ENCODE data around the gene CREG1. TPM values are rescaled to one million over a fixed set of nuclear protein-coding genes. Genes with fewer than 3 reads are reported as not detected.
A peak's percentile ranks its signal among the peaks of the same experiment; 100 is the strongest.

The CREG1 gene
- total RNA-seq, 1 experiment from 2014 or later, result 63.9 TPM

DNA sequence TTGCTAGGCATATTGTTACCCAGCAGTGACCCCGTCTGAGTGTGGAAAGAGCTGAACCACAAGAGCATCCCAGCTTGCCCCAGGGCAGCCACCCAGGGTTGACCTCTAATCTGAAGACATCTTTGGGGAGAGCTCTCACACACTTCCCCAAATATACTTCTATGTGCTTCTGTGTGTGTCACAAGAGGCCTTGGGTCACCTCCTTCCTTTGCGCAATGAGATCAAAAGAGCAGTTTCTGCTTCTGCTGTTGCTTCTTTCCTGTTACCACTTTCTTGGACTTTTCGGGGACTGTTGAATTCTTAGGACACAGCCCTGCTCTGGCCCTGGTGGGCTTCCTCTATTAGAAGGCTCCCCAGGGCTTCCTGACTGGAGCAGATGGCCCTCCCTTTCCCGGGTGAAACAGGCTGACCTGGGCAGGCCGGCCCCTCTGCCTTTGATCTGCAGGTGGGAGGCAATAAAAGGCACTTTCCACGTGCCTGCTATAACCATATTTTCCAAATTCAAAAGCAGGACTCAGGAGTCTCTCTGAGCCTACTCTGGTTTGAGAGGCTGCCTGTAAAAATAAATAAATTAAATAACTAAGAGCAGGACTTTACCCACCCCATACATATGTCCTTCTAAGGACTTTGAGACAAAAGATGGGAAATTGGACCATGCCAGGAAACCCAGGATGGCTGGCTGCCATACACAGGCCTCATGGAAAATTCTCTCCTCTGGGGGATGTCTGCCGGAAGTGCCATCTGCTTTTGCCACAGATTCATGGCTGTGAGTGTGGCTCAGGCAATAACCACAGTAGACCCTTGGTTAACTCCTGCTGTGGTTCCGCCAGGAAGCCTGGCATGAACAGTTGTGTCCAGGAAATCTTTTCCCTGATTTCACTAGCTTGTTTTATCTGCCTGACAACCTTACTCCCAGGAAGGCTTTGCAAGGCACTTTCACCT, 48.2 kb upstream of the CREG1 start:
- H3K4me3 ChIP-seq (ENCODE audit: low read length), result no peak overlapping the region
- no peaks in the 10 kb centered on the region for H3K27me3 ChIP-seq (ENCODE audit: low read length)
- BruUV-seq (replicated peaks), result no TSS peak
- intact Hi-C loops (cut with micrococcal nuclease), result no loop called here
- no peaks in the 10 kb centered on the region for H3K4me1 ChIP-seq (ENCODE audit: insufficient read depth, low read length)
- no peak overlapping the region for H3K9ac ChIP-seq (ENCODE audit: low read length)
- no peak overlapping the region for H2AFZ ChIP-seq (ENCODE audit: low read length)
- no peak overlapping the region for H3K4me2 ChIP-seq (ENCODE audit: low read length)
- no peak for DNase-seq
- ChIA-PET POLR2A (ENCODE audit: unreplicated experiment) (no interaction called here), CTCF (interaction anchor here (2.2 kb wide), 1 partner anchor 86 kb away, joined by 31 read pairs; no protein-coding TSS in a partner anchor)
- no peaks in the 10 kb centered on the region for H4K20me1 ChIP-seq (ENCODE audit: low read length)
- no peaks in the 10 kb centered on the region for H3K9me2 ChIP-seq (replicated peaks; ENCODE audit: low read length)
- no peaks in the 10 kb centered on the region for H3K36me3 ChIP-seq (ENCODE audit: low read depth, low read length)
- TF ChIP-seq, protein P1, sequence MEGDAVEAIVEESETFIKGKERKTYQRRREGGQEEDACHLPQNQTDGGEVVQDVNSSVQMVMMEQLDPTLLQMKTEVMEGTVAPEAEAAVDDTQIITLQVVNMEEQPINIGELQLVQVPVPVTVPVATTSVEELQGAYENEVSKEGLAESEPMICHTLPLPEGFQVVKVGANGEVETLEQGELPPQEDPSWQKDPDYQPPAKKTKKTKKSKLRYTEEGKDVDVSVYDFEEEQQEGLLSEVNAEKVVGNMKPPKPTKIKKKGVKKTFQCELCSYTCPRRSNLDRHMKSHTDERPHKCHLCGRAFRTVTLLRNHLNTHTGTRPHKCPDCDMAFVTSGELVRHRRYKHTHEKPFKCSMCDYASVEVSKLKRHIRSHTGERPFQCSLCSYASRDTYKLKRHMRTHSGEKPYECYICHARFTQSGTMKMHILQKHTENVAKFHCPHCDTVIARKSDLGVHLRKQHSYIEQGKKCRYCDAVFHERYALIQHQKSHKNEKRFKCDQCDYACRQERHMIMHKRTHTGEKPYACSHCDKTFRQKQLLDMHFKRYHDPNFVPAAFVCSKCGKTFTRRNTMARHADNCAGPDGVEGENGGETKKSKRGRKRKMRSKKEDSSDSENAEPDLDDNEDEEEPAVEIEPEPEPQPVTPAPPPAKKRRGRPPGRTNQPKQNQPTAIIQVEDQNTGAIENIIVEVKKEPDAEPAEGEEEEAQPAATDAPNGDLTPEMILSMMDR (conservative IDR thresholded peaks at IDR 0.05; ENCODE audit: low read depth, low read length), result no peak
- TF ChIP-seq EZH2 (IDR thresholded peaks at IDR 0.05; ENCODE audit: low read length, unreplicated experiment), result no peak
- TF ChIP-seq EZH2phosphoT487 (IDR thresholded peaks at IDR 0.05; ENCODE audit: borderline replicate concordance, low read length), result no peak
- ATAC-seq, result no peak
- no peaks in the 10 kb centered on the region for H3F3A ChIP-seq (ENCODE audit: low read length, unreplicated experiment)
- no peak overlapping the region for H3K27ac ChIP-seq (ENCODE audit: low read length)
- no peaks in the 10 kb centered on the region for H3K79me2 ChIP-seq (ENCODE audit: low read length)
- no peaks in the 10 kb centered on the region for H3K9me3 ChIP-seq (ENCODE audit: low read length)

DNA sequence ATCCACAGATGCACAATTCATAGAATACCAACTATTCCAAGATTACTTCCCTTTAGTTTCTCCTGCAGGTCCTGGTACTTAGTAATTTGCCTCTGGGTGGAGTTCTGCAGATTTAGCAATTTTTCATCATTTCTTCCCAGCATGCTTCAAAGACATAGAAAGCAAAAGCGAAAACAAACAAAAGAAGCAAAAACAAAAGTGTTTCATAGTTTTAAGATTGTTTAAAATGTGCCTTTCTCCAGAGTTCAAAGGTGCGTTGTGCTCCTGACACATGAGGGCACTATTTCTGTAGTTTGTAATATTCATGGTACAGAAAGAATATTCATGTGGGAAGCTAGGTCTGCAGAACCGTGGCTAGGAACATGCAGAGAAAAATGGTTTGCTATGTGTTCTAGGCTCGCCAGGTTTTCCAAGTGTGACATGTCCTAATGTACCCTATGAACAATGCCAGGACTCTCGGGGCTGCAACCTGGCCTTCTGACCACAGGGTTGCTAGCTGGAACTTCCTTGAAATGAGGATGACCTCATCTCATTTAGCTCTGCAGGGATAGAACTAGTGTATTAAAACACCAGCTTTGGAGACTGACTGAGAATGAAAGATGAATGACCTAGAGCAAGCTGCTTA, 46.5 kb upstream of the CREG1 start:
- H3K9ac ChIP-seq (ENCODE audit: low read length), result no peak overlapping the region
- ChIA-PET POLR2A (ENCODE audit: unreplicated experiment) (no interaction called here), CTCF (interaction anchor here (0.6 to 2.2 kb wide), 5 partner anchors 88 to 1799 kb away, joined by 3 to 31 read pairs (median 5); no protein-coding TSS in a partner anchor)
- no peaks in the 10 kb centered on the region for H3F3A ChIP-seq (ENCODE audit: low read length, unreplicated experiment)
- intact Hi-C loops (cut with micrococcal nuclease), result loop anchor here (1.0 kb wide), 2 partner anchors 88 to 203 kb away; no protein-coding TSS in a partner anchor
- no peaks in the 10 kb centered on the region for H3K36me3 ChIP-seq (ENCODE audit: low read depth, low read length)
- H4K20me1 ChIP-seq (ENCODE audit: low read length), result no peaks in the 10 kb centered on the region
- H3K9me3 ChIP-seq (ENCODE audit: low read length), result no peaks in the 10 kb centered on the region
- H3K4me1 ChIP-seq (ENCODE audit: insufficient read depth, low read length), result no peaks in the 10 kb centered on the region
- BruUV-seq (replicated peaks), result no TSS peak
- peaks cover 12% of the 10 kb centered on the region for H3K27me3 ChIP-seq (ENCODE audit: low read length)
- peak; percentile 58 for DNase-seq
- peak overlapping the region; percentile 17; the same call in 1 of the 2 replicates for H3K4me2 ChIP-seq (ENCODE audit: low read length)
- TF ChIP-seq, protein P1 (conservative IDR thresholded peaks at IDR 0.05; ENCODE audit: low read depth, low read length), result peak; percentile 82
- no peak for TF ChIP-seq EZH2 (IDR thresholded peaks at IDR 0.05; ENCODE audit: low read length, unreplicated experiment)
- H3K27ac ChIP-seq (ENCODE audit: low read length), result no peak overlapping the region
- H3K79me2 ChIP-seq (ENCODE audit: low read length), result no peaks in the 10 kb centered on the region
- H3K9me2 ChIP-seq (replicated peaks; ENCODE audit: low read length), result no peaks in the 10 kb centered on the region
- no peak overlapping the region for H2AFZ ChIP-seq (ENCODE audit: low read length)
- peak; percentile 88 for ATAC-seq
- no peak overlapping the region for H3K4me3 ChIP-seq (ENCODE audit: low read length)

Data from PC-3 (cell line).